ENCODE data around the gene SENP2. TPM values are rescaled to one million over a fixed set of nuclear protein-coding genes. Genes with fewer than 3 reads are reported as not detected.

Gene SENP2
- total RNA-seq (10 to 100 TPM; 13.4 to 23.3 TPM), polyA plus RNA-seq (1 to 10 TPM; 7.9 to 9.3 TPM)

DNA sequence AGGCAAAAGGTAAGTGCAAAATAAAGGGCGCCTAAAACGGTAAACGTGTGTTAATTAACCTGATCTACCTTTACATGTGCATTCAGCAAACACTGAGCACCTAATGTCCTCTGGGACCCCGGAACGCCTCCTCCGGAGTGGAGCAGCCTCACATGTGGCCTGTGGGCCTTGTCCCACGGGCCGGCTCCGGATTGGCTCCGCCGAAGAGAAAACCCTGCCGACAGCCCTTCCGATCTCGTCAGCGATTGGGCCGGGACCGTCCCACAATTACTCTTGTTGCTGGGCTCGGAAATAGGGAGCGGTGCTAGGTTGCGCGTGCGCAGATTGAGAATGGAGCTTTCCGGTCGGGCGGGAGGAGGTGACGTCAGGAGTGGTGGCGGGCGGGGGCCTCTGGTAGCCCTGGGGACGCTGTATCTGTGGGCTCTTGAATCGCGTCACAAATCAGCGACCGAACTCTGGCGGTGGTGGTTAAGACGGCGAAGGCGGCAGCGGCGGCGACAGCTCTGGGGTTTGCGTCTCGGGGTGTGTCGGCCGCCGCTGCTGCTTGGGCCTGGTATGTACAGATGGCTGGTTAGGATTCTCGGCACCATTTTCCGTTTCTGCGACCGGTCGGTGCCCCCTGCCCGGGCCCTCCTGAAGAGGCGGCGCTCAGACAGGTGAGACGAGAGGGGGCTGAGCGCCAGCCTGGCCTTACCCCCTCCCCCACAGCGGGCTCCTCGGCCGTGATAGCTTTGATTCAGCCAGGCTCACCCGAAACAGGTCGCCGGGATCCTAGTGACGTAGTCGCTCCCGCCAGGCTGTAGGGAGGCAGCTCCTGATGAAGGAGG lies at the start of gene SENP2:
Gene SENP2, plus strand, starts transcription at position 437 of the 827 bp plus-strand sequence. Its CDS starts 119 bp downstream, at position 556.
- Histone ChIP-seq H3K4me1 (ENCODE audit: control insufficient read depth in 4 of 4, insufficient read depth in 4 of 4, low read length in 3 of 4) (peaks cover 10 to 33% (median 25%) of the 10 kb centered on the region in 4 donors), H3K4me3 (ENCODE audit: low read depth in 1 of 3, low read length in 3 of 3) (peak within 1 kb of the TSS; percentile 69 to 94 (median 91)), H3K9ac (ENCODE audit: low read depth in 1 of 2, low read length in 2 of 2) (peak within 1 kb of the TSS; percentile 64 to 99), H3K36me3 (ENCODE audit: control insufficient read depth in 4 of 4, insufficient read depth in 3 of 4, low read depth in 1 of 4, low read length in 3 of 4) (no peaks in the 10 kb centered on the region), H3K27ac (ENCODE audit: low read depth in 1 of 2, low read length in 2 of 2) (peak within 1 kb of the TSS; percentile 93 to 97), H3K27me3 (ENCODE audit: control insufficient read depth in 4 of 4, insufficient read depth in 4 of 4, low read length in 3 of 4) (no peaks in the 10 kb centered on the region), H3K9me3 (ENCODE audit: control insufficient read depth in 4 of 4, low read length in 3 of 4) (no peaks in the 10 kb centered on the region)
- DNase-seq (ENCODE audit: low spot score): peak; percentile 99
- WGBS: under 1% methylated on average over 64 of the region's 64 CpGs
- peak; percentile 76 for TF ChIP-seq YY1 (IDR thresholded peaks at IDR 0.05)
- peak; percentile 86 to 88 for TF ChIP-seq JUND (IDR thresholded peaks at IDR 0.05)
- TF ChIP-seq GABPA (IDR thresholded peaks at IDR 0.05 in 1 of 2, conservative IDR thresholded peaks at IDR 0.05 in 1 of 2): peak; percentile 64 to 90
- peak; percentile 26 to 40 for TF ChIP-seq RXRA (IDR thresholded peaks at IDR 0.05)
- TF ChIP-seq HNF4A (conservative IDR thresholded peaks at IDR 0.05): peak in 1 of 2 donors; percentile 9
- peak; percentile 76 for TF ChIP-seq SP1 (IDR thresholded peaks at IDR 0.05)
- no peak for TF ChIP-seq NR2F2 (IDR thresholded peaks at IDR 0.05)
- TF ChIP-seq TAF1 (conservative IDR thresholded peaks at IDR 0.05): peak; percentile 59
- TF ChIP-seq, protein P1, sequence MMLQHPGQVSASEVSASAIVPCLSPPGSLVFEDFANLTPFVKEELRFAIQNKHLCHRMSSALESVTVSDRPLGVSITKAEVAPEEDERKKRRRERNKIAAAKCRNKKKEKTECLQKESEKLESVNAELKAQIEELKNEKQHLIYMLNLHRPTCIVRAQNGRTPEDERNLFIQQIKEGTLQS (IDR thresholded peaks at IDR 0.05): peak; percentile 71
- TF ChIP-seq FOXA2 (IDR thresholded peaks at IDR 0.05): no peak
- no peak for TF ChIP-seq EGR1 (IDR thresholded peaks at IDR 0.05; ENCODE audit: low read depth in 2 of 2)
- TF ChIP-seq, protein P2, sequence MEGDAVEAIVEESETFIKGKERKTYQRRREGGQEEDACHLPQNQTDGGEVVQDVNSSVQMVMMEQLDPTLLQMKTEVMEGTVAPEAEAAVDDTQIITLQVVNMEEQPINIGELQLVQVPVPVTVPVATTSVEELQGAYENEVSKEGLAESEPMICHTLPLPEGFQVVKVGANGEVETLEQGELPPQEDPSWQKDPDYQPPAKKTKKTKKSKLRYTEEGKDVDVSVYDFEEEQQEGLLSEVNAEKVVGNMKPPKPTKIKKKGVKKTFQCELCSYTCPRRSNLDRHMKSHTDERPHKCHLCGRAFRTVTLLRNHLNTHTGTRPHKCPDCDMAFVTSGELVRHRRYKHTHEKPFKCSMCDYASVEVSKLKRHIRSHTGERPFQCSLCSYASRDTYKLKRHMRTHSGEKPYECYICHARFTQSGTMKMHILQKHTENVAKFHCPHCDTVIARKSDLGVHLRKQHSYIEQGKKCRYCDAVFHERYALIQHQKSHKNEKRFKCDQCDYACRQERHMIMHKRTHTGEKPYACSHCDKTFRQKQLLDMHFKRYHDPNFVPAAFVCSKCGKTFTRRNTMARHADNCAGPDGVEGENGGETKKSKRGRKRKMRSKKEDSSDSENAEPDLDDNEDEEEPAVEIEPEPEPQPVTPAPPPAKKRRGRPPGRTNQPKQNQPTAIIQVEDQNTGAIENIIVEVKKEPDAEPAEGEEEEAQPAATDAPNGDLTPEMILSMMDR (IDR thresholded peaks at IDR 0.05; ENCODE audit: low read depth, low read length, missing input control): no peak
- no peak for TF ChIP-seq RAD21 (IDR thresholded peaks at IDR 0.05)
- TF ChIP-seq FOXA1 (IDR thresholded peaks at IDR 0.05): peak; percentile 15
- no peak for TF ChIP-seq HNF4G (IDR thresholded peaks at IDR 0.05)
- TF ChIP-seq, protein P3, sequence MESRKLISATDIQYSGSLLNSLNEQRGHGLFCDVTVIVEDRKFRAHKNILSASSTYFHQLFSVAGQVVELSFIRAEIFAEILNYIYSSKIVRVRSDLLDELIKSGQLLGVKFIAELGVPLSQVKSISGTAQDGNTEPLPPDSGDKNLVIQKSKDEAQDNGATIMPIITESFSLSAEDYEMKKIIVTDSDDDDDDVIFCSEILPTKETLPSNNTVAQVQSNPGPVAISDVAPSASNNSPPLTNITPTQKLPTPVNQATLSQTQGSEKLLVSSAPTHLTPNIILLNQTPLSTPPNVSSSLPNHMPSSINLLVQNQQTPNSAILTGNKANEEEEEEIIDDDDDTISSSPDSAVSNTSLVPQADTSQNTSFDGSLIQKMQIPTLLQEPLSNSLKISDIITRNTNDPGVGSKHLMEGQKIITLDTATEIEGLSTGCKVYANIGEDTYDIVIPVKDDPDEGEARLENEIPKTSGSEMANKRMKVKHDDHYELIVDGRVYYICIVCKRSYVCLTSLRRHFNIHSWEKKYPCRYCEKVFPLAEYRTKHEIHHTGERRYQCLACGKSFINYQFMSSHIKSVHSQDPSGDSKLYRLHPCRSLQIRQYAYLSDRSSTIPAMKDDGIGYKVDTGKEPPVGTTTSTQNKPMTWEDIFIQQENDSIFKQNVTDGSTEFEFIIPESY (IDR thresholded peaks at IDR 0.05): peak; percentile 42
- TF ChIP-seq, protein P4, sequence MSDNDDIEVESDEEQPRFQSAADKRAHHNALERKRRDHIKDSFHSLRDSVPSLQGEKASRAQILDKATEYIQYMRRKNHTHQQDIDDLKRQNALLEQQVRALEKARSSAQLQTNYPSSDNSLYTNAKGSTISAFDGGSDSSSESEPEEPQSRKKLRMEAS (IDR thresholded peaks at IDR 0.05): peak; percentile 89
- TF ChIP-seq, protein P5, sequence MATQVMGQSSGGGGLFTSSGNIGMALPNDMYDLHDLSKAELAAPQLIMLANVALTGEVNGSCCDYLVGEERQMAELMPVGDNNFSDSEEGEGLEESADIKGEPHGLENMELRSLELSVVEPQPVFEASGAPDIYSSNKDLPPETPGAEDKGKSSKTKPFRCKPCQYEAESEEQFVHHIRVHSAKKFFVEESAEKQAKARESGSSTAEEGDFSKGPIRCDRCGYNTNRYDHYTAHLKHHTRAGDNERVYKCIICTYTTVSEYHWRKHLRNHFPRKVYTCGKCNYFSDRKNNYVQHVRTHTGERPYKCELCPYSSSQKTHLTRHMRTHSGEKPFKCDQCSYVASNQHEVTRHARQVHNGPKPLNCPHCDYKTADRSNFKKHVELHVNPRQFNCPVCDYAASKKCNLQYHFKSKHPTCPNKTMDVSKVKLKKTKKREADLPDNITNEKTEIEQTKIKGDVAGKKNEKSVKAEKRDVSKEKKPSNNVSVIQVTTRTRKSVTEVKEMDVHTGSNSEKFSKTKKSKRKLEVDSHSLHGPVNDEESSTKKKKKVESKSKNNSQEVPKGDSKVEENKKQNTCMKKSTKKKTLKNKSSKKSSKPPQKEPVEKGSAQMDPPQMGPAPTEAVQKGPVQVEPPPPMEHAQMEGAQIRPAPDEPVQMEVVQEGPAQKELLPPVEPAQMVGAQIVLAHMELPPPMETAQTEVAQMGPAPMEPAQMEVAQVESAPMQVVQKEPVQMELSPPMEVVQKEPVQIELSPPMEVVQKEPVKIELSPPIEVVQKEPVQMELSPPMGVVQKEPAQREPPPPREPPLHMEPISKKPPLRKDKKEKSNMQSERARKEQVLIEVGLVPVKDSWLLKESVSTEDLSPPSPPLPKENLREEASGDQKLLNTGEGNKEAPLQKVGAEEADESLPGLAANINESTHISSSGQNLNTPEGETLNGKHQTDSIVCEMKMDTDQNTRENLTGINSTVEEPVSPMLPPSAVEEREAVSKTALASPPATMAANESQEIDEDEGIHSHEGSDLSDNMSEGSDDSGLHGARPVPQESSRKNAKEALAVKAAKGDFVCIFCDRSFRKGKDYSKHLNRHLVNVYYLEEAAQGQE (IDR thresholded peaks at IDR 0.05): peak; percentile 11
